Activated effector memory CD4-positive, alpha-beta T cell treated with anti-CD3 and anti-CD28 coated beads, Interleukin-2, amount 50 U/mL, for 16 hours (primary cell): Measurements from ENCODE around the gene NRDC.
"Not testable (repeated sequence)": the region's sequence is repeated elsewhere in the genome, so short reads cannot be mapped to it uniquely, and the experiment has no call there.

Experiments
- DNase-seq: peaks from one replicate; pipeline ENCODE4 v3.0.0-alpha.2; 2020

The NRDC gene

GRCh38 chr1:51894748-51895147 lies 16.2 kb upstream of the NRDC start:
- DNase-seq = not testable (repeated sequence)

GRCh38 chr1:51878308-51878615 lies 265 bp downstream of the NRDC start:
- no peak for DNase-seq

GRCh38 chr1:51877434-51878307 lies 856 bp downstream of the NRDC start:
- DNase-seq = no peak

- no peak for DNase-seq
Observed at GRCh38 chr1:51875836-51876235, 2.7 kb downstream of the NRDC start.

- DNase-seq = no peak
Observed at GRCh38 chr1:51875291-51875772, 3.2 kb downstream of the NRDC start.

- not testable (repeated sequence) for DNase-seq
Observed at GRCh38 chr1:51873270-51873669, 5.3 kb downstream of the NRDC start.

GRCh38 chr1:51871351-51871975 lies 7.1 kb downstream of the NRDC start:
- no peak for DNase-seq

- DNase-seq = no peak
Observed at GRCh38 chr1:51870603-51871350, 7.8 kb downstream of the NRDC start.

GRCh38 chr1:51867479-51868232 lies 10.9 kb downstream of the NRDC start:
- no peak for DNase-seq

GRCh38 chr1:51863384-51863783 lies 15.1 kb downstream of the NRDC start:
- DNase-seq = no peak

GRCh38 chr1:51861669-51862068 lies 16.9 kb downstream of the NRDC start:
- DNase-seq = no peak

GRCh38 chr1:51859735-51860134 lies 18.8 kb downstream of the NRDC start:
- no peak for DNase-seq

- DNase-seq = no peak
Observed at GRCh38 chr1:51859333-51859732, 19.2 kb downstream of the NRDC start.

- no peak for DNase-seq
Observed at GRCh38 chr1:51858892-51859291, 19.6 kb downstream of the NRDC start.

GRCh38 chr1:51856745-51857144 lies 21.8 kb downstream of the NRDC start:
- no peak for DNase-seq

GRCh38 chr1:51855624-51856023 lies 22.9 kb downstream of the NRDC start:
- no peak for DNase-seq

- no peak for DNase-seq
Observed at GRCh38 chr1:51853360-51853759, 25.2 kb downstream of the NRDC start.

- DNase-seq = no peak
Observed at GRCh38 chr1:51851882-51852396, 26.6 kb downstream of the NRDC start.

- DNase-seq = no peak
Observed at GRCh38 chr1:51850420-51851223, 27.9 kb downstream of the NRDC start.

- no peak for DNase-seq
Observed at GRCh38 chr1:51847294-51847920, 31.1 kb downstream of the NRDC start.

- no peak for DNase-seq
Observed at GRCh38 chr1:51843948-51844347, 34.6 kb downstream of the NRDC start.
